Measurements from ENCODE around the gene DMP1.
"Not testable (repeated sequence)": the region's sequence is repeated elsewhere in the genome, so short reads cannot be mapped to it uniquely, and the experiment has no call there.

Gene DMP1

GRCh38 chr4:87680271-87680670 lies 30.2 kb downstream of the DMP1 start:
- DNase-seq (ENCODE audit: low read depth): no peak

DNA sequence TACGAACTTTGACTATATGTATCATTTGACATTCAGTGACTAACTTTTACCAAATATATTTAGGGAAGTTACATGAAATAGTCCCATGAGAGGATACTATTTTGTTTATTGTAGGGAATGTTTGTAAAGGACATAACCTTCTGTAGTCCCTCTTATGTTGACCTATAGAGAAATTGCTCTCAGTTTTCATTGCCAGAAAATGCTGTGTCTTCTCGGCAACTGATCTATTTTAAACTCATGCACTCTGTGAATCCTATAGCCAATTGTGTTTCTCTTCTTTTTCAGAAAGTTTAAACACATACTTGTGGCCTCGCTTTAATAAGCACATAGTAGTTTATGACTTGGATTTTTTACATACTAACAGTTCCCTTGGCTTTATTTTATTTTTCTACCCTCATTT lies 38.2 kb downstream of the DMP1 start:
- no peak for DNase-seq (ENCODE audit: low read depth)

DNA sequence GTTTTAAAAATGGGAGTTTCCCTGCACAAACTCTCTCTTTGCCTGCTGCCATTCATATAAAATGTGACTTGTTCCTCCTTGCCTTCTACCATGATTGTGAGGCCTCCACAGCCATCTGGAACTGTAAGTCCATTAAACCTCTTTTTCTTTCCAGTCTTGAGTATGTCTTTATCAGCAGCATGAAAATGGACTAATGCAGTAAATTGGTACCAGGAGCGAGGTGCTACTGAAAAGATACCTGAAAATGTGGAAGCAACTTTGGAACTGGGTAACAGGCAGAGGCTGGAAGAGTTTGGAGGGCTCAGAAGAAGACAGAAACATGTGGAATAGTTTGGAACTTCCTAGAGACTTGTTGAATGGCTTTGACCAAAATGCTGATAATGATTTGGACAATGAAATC lies 40.9 kb downstream of the DMP1 start:
- DNase-seq (ENCODE audit: low read depth): not testable (repeated sequence)

DNA sequence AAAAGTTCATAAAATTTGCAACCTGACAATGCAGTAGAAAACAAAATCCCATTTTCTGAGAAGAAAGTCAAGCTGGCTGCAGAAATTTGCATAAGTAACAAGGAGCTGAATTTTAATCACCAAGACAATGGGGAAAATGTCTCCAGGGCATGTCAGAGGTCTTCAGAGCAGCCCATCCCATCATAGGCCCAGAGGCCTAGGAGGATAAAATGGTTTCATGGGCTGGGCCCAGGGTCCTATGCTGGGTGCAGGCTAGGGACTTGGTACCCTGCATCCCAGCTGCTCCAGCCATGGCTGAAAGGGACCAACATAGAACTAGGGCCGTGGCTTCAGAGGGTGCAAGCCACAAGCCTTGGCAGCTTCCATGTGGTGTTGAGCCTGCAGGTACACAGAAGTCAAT lies 42.0 kb downstream of the DMP1 start:
- DNase-seq (ENCODE audit: low read depth): not testable (repeated sequence)

- peak; percentile 3 for DNase-seq (ENCODE audit: low read depth)
Observed at GRCh38 chr4:87697272-87697671, 47.2 kb downstream of the DMP1 start.

DNA sequence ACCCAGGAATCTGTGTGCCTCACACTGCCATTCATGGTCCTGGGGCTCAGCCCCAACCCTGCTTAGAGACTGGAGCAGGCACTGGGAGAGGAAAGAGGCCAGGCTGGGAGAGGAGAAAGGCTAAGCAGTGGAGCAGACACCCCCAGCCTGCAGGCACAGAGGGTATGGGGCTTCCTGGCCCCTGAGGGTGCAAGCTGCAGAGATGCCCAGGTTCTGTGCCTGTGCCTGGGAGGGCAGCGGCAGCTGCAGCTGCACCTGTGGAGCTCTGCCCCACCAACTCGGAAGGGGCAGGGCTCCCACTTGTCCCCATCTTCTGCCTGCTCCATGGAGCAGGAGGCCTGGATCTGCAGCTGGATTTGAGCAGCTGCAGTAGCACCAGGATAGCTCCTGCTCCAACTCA lies 47.9 kb downstream of the DMP1 start:
- DNase-seq (ENCODE audit: low read depth): no peak

- no peak for DNase-seq (ENCODE audit: low read depth)
Observed at GRCh38 chr4:87698394-87698793, 48.3 kb downstream of the DMP1 start.

- no peak for DNase-seq (ENCODE audit: low read depth)
Observed at GRCh38 chr4:87704001-87704400, 53.9 kb downstream of the DMP1 start.

GRCh38 chr4:87707279-87707918 lies 57.3 kb downstream of the DMP1 start:
- DNase-seq (ENCODE audit: low read depth): peak; percentile 4

Measured in iris pigment epithelial cell (primary cell).